GM21367 (cell line): Measurements from ENCODE around the gene CBX4.

Source experiments
- ATAC-seq: cut with Tn5 transposase; IDR thresholded peaks from one replicate; pipeline ENCODE4 v1.9.1; 2021; ENCODE audit not compliant: unreplicated experiment

Gene CBX4

GRCh38 chr17:79831265-79832217 lies 7.7 kb downstream of the CBX4 start:
- no peak for ATAC-seq

GRCh38 chr17:79830763-79831264 lies 8.4 kb downstream of the CBX4 start:
- no peak for ATAC-seq

- ATAC-seq: no peak
These were observed 8.9 kb downstream of the CBX4 start for GRCh38 chr17:79830303-79830702.

GRCh38 chr17:79829457-79829856 lies 9.8 kb downstream of the CBX4 start:
- ATAC-seq: no peak

- no peak for ATAC-seq
These were observed 10.2 kb downstream of the CBX4 start for GRCh38 chr17:79829004-79829403.

GRCh38 chr17:79826841-79827578 lies 12.2 kb downstream of the CBX4 start:
- ATAC-seq: no peak

GRCh38 chr17:79826204-79826680 lies 13.0 kb downstream of the CBX4 start:
- no peak for ATAC-seq

GRCh38 chr17:79825580-79825921 lies 13.7 kb downstream of the CBX4 start:
- ATAC-seq: no peak

- no peak for ATAC-seq
These were observed 14.2 kb downstream of the CBX4 start for GRCh38 chr17:79824893-79825579.

- ATAC-seq: no peak
These were observed 15.0 kb downstream of the CBX4 start for GRCh38 chr17:79824234-79824633.

- ATAC-seq: no peak
These were observed 16.6 kb downstream of the CBX4 start for GRCh38 chr17:79822583-79823124.

- no peak for ATAC-seq
These were observed 17.7 kb downstream of the CBX4 start for GRCh38 chr17:79821331-79822095.

- ATAC-seq: no peak
These were observed 18.3 kb downstream of the CBX4 start for GRCh38 chr17:79820959-79821330.

GRCh38 chr17:79819534-79820276 lies 19.5 kb downstream of the CBX4 start:
- ATAC-seq: no peak

GRCh38 chr17:79819085-79819484 lies 20.2 kb downstream of the CBX4 start:
- no peak for ATAC-seq

- no peak for ATAC-seq
These were observed 21.0 kb downstream of the CBX4 start for GRCh38 chr17:79818026-79818758.

- ATAC-seq: no peak
These were observed 23.3 kb downstream of the CBX4 start for GRCh38 chr17:79815836-79816461.
